ENCODE data around the gene POP5.

POP5 gene

GRCh38 chr12:120597861-120598260, 16.7 kb upstream of the POP5 start:
- no peak overlapping the region for H3K27ac ChIP-seq (replicated peaks)
- no peak overlapping the region for H3K4me3 ChIP-seq (replicated peaks; ENCODE audit: insufficient read depth, low read length)
- no peak for DNase-seq (ENCODE audit: low read depth in 1 of 2, low spot score in 1 of 2)
- no peak for TF ChIP-seq POLR2AphosphoS5 (IDR thresholded peaks at IDR 0.05; ENCODE audit: low read depth)
- TF ChIP-seq SPI1 (IDR thresholded peaks at IDR 0.05; ENCODE audit: borderline replicate concordance, low read depth): no peak
- TF ChIP-seq REST (IDR thresholded peaks at IDR 0.05; ENCODE audit: insufficient replicate concordance, low read depth): no peak
- no peak for TF ChIP-seq GABPA (IDR thresholded peaks at IDR 0.05; ENCODE audit: low read depth)
- no peak for TF ChIP-seq CTCF (IDR thresholded peaks at IDR 0.05; ENCODE audit: insufficient read depth, low read length)
- H3K27me3 ChIP-seq (ENCODE audit: insufficient read depth, poor library complexity, severe bottlenecking): no peaks in the 10 kb centered on the region

- no peak for DNase-seq (ENCODE audit: low read depth in 1 of 2, low spot score in 1 of 2)
- Histone ChIP-seq H3K4me3 (replicated peaks; ENCODE audit: insufficient read depth, low read length) (no peak overlapping the region), H3K27ac (replicated peaks) (no peak overlapping the region), H3K27me3 (ENCODE audit: insufficient read depth, poor library complexity, severe bottlenecking) (no peaks in the 10 kb centered on the region)
- TF ChIP-seq CTCF (IDR thresholded peaks at IDR 0.05; ENCODE audit: insufficient read depth, low read length) (no peak), REST (IDR thresholded peaks at IDR 0.05; ENCODE audit: insufficient replicate concordance, low read depth) (no peak), SPI1 (IDR thresholded peaks at IDR 0.05; ENCODE audit: borderline replicate concordance, low read depth) (no peak), POLR2AphosphoS5 (IDR thresholded peaks at IDR 0.05; ENCODE audit: low read depth) (no peak), GABPA (IDR thresholded peaks at IDR 0.05; ENCODE audit: low read depth) (no peak)
These were observed 15.7 kb upstream of the POP5 start for GRCh38 chr12:120596901-120597300.

GRCh38 chr12:120592121-120593049, 11.2 kb upstream of the POP5 start:
- no peak overlapping the region for H3K4me3 ChIP-seq (replicated peaks; ENCODE audit: insufficient read depth, low read length)
- no peaks in the 10 kb centered on the region for H3K27me3 ChIP-seq (ENCODE audit: insufficient read depth, poor library complexity, severe bottlenecking)
- H3K27ac ChIP-seq (replicated peaks): no peak overlapping the region
- TF ChIP-seq SPI1 (IDR thresholded peaks at IDR 0.05; ENCODE audit: borderline replicate concordance, low read depth) (peak; percentile 33; the same call in 1 of the 2 replicates), REST (IDR thresholded peaks at IDR 0.05; ENCODE audit: insufficient replicate concordance, low read depth) (no peak)
- DNase-seq (ENCODE audit: low read depth in 1 of 2, low spot score in 1 of 2): peak; percentile 61 to 63

All from HL-60 (cell line).